RWPE2 (cell line): Measurements from ENCODE around the gene COL12A1.

ENCODE experiments used
- ATAC-seq: fragments of 200-7000 bp; cut with Tn5 transposase; 3 replicates; pipeline ENCODE4 v1.9.1; 2021; ENCODE audit warnings: low read depth
- DNase-seq: peaks from one replicate; pipeline ENCODE4 v3.0.0-alpha.2; 2020; ENCODE audit warnings: low spot score
- H3K27ac ChIP-seq: fragments of 450-650 bp; 2 replicates; pipeline ENCODE4 v1.5.1; 2017; ENCODE audit warnings: mild to moderate bottlenecking; ENCODE audit not compliant: poor library complexity, severe bottlenecking
- H3K27me3 ChIP-seq: fragments of 250-450 bp; sonication (Bioruptor Pico); 2 replicates; pipeline ENCODE4 v1.5.1; 2021; ENCODE audit warnings: mild to moderate bottlenecking, moderate library complexity; ENCODE audit not compliant: insufficient read depth, poor library complexity, severe bottlenecking
- H3K36me3 ChIP-seq: fragments of 250-450 bp; sonication (Bioruptor Pico); 2 replicates; pipeline ENCODE4 v1.5.1; 2020; ENCODE audit warnings: low read depth, mild to moderate bottlenecking, moderate library complexity
- H3K4me1 ChIP-seq: fragments of 250-450 bp; sonication (Bioruptor Pico); 2 replicates; pipeline ENCODE4 v1.5.1; 2021; ENCODE audit warnings: mild to moderate bottlenecking, moderate library complexity; ENCODE audit not compliant: insufficient read depth, poor library complexity, severe bottlenecking
- H3K4me3 ChIP-seq: fragments of 250-450 bp; sonication (Bioruptor Pico); 2 replicates; pipeline ENCODE4 v1.5.1; 2021; ENCODE audit warnings: mild to moderate bottlenecking, moderate library complexity; ENCODE audit not compliant: severe bottlenecking
- H3K9me3 ChIP-seq: fragments of 250-450 bp; sonication (Bioruptor Pico); 2 replicates; pipeline ENCODE4 v1.5.1; 2021; ENCODE audit warnings: mild to moderate bottlenecking, moderate library complexity; ENCODE audit not compliant: severe bottlenecking
- CTCF ChIP-seq: fragments of 450-650 bp; IDR thresholded peaks from one replicate; pipeline ENCODE4 v1.5.1; 2017; ENCODE audit warnings: mild to moderate bottlenecking, moderate library complexity; ENCODE audit not compliant: poor library complexity, severe bottlenecking

The COL12A1 gene

GRCh38 chr6:75243333-75244062, 37.6 kb upstream of the COL12A1 start, which contains the start of gene COX7A2:
Gene COX7A2 (minus strand): TSS chr6:75243801. CDS start chr6:75243734, 67 bp downstream.
- TF ChIP-seq CTCF = no peak
- Histone ChIP-seq H3K4me1 (peaks cover 10% of the 10 kb centered on the region), H3K9me3 (no peaks in the 10 kb centered on the region), H3K27ac (peak within 1 kb of the TSS; percentile 76), H3K4me3 (peak within 1 kb of the TSS; percentile 63), H3K27me3 (no peaks in the 10 kb centered on the region), H3K36me3 (peaks cover 33% of the 10 kb centered on the region)
- ATAC-seq = peak; percentile 98
- peak; percentile 83 for DNase-seq

GRCh38 chr6:75236630-75237029, 30.8 kb upstream of the COL12A1 start:
- no peak for TF ChIP-seq CTCF
- Histone ChIP-seq H3K36me3 (peaks cover 44% of the 10 kb centered on the region), H3K27ac (no peak overlapping the region), H3K4me3 (no peak overlapping the region), H3K9me3 (no peaks in the 10 kb centered on the region), H3K4me1 (no peaks in the 10 kb centered on the region), H3K27me3 (no peaks in the 10 kb centered on the region)
- ATAC-seq (no peak), DNase-seq (no peak)

- TF ChIP-seq CTCF = no peak
- Histone ChIP-seq H3K9me3 (no peaks in the 10 kb centered on the region), H3K4me3 (no peak overlapping the region), H3K4me1 (no peaks in the 10 kb centered on the region), H3K36me3 (peaks cover 31% of the 10 kb centered on the region), H3K27ac (no peak overlapping the region), H3K27me3 (no peaks in the 10 kb centered on the region)
- no peak for DNase-seq
- 0 out of 3 replicates have a peak, but pooled peaks have one; percentile 10 for ATAC-seq
These were observed 29.4 kb upstream of the COL12A1 start for GRCh38 chr6:75235271-75235670.

- no peaks in the 10 kb centered on the region for H3K9me3 ChIP-seq
- DNase-seq (no peak), ATAC-seq (no peak)
- no peak for TF ChIP-seq CTCF
- H3K27ac ChIP-seq = no peak overlapping the region
- H3K36me3 ChIP-seq = peaks cover 21% of the 10 kb centered on the region
- H3K4me3 ChIP-seq = no peak overlapping the region
- H3K27me3 ChIP-seq = no peaks in the 10 kb centered on the region
- no peaks in the 10 kb centered on the region for H3K4me1 ChIP-seq
These were observed 28.4 kb upstream of the COL12A1 start for GRCh38 chr6:75234126-75234865.

- no peak overlapping the region for H3K4me3 ChIP-seq
- no peaks in the 10 kb centered on the region for H3K27me3 ChIP-seq
- no peaks in the 10 kb centered on the region for H3K4me1 ChIP-seq
- peaks cover 12% of the 10 kb centered on the region for H3K36me3 ChIP-seq
- ATAC-seq (no peak), DNase-seq (no peak)
- TF ChIP-seq CTCF = no peak
- H3K27ac ChIP-seq = no peak overlapping the region
- no peaks in the 10 kb centered on the region for H3K9me3 ChIP-seq
These were observed 27.3 kb upstream of the COL12A1 start for GRCh38 chr6:75233092-75233615.
